Rectal smooth muscle tissue (tissue), 1 donor: ENCODE data around the gene PSMB7.
A peak's percentile ranks its signal among the peaks of the same experiment; 100 is the strongest.

ENCODE experiments used
- H3K27ac ChIP-seq: one replicate; pipeline ENCODE4 v1.7.0; 2013; ENCODE audit warnings: low read depth, low read length, inconsistent platforms
- H3K27me3 ChIP-seq: one replicate; pipeline ENCODE4 v1.7.0; 2013; ENCODE audit warnings: low read length; ENCODE audit not compliant: control insufficient read depth, insufficient read depth
- H3K36me3 ChIP-seq: one replicate; pipeline ENCODE4 v1.7.0; 2013; ENCODE audit warnings: low read length; ENCODE audit not compliant: control insufficient read depth, insufficient read depth
- H3K4me1 ChIP-seq: one replicate; pipeline ENCODE4 v1.7.0; 2013; ENCODE audit warnings: low read length; ENCODE audit not compliant: control insufficient read depth, insufficient read depth
- H3K4me3 ChIP-seq: one replicate; pipeline ENCODE4 v1.7.0; 2013; ENCODE audit warnings: low read length
- H3K9ac ChIP-seq: one replicate; pipeline ENCODE4 v1.7.0; 2013; ENCODE audit warnings: low read length

Gene PSMB7

DNA sequence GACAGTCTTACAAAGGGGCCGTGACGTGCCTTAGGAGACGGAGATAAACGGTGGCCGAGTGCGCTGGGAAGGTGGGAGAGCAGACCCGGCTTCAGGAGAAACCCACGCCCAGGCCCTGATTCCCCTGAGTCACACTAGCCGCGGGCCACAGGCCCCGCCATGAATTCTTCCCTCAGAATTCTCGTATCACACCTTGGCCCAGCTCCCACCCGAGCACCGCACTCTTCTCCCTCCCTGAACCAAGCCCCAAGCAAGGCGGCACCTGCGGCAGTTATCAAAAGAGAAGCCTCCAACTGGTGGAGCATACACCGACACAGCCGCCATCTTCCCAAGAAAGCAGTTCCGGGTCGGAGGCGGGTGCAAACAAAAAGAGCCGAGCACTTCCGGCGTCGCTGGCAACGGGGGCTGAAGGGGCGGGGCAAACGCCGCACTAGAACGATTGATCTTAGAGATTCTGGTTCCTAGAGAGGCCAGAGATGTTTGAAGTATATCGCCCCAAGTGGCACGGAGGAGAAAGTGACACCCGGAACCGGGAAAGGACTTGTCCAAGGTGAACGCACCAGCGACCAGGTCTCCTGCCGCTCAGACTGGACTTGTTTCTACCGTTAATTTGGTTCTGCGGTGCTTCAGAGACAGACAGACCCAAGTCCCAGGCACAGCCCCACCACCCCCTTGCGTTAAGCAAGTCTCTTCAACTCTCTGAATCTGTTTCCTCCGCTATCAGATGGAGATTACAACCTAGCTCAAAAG, at the start of gene PSMB7:
Gene PSMB7 (minus strand): TSS at position 341 of the 750 bp plus-strand sequence. CDS start 17 bp downstream, at position 324.
- peak within 1 kb of the TSS; percentile 47 for H3K9ac ChIP-seq
- H3K27ac ChIP-seq: peak within 1 kb of the TSS; percentile 36
- H3K36me3 ChIP-seq: peaks cover 19% of the 10 kb centered on the region
- H3K4me1 ChIP-seq: peaks cover 6% of the 10 kb centered on the region
- no peaks in the 10 kb centered on the region for H3K27me3 ChIP-seq
- H3K4me3 ChIP-seq: peak within 1 kb of the TSS; percentile 91

DNA sequence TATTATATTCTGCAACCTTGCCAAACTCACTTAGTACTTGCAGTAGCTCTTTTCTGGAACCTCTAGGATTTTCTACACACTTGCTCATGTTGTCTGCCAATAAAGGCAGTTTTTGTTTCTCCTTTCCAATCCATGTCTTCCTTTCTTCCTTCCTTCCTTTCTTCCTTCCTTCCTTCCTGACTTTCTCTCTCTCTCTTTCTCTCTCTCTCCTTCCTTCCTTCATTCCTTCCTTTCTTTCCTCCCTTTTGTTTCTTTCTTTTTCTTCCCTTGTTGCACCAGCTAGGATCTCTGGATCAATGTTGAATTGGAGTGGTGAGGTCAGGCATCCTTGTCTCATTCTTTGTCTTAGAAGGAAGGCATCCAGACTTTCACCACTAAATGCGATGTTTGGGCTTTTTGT, 47.5 kb upstream of the PSMB7 start:
- Histone ChIP-seq H3K9ac (no peak overlapping the region), H3K36me3 (no peaks in the 10 kb centered on the region), H3K27ac (no peak overlapping the region), H3K4me1 (no peaks in the 10 kb centered on the region), H3K27me3 (no peaks in the 10 kb centered on the region), H3K4me3 (no peak overlapping the region)

- Histone ChIP-seq H3K27ac (no peak overlapping the region), H3K27me3 (peaks cover 2% of the 10 kb centered on the region), H3K9ac (no peak overlapping the region), H3K4me3 (no peak overlapping the region), H3K4me1 (no peaks in the 10 kb centered on the region), H3K36me3 (no peaks in the 10 kb centered on the region)
Measured at GRCh38 chr9:124458441-124458840, 43.2 kb upstream of the PSMB7 start.

- no peaks in the 10 kb centered on the region for H3K4me1 ChIP-seq
- no peak overlapping the region for H3K4me3 ChIP-seq
- H3K27ac ChIP-seq: no peak overlapping the region
- no peak overlapping the region for H3K9ac ChIP-seq
- H3K36me3 ChIP-seq: no peaks in the 10 kb centered on the region
- H3K27me3 ChIP-seq: peaks cover 3% of the 10 kb centered on the region
Measured at GRCh38 chr9:124457887-124458431, 42.7 kb upstream of the PSMB7 start.

DNA sequence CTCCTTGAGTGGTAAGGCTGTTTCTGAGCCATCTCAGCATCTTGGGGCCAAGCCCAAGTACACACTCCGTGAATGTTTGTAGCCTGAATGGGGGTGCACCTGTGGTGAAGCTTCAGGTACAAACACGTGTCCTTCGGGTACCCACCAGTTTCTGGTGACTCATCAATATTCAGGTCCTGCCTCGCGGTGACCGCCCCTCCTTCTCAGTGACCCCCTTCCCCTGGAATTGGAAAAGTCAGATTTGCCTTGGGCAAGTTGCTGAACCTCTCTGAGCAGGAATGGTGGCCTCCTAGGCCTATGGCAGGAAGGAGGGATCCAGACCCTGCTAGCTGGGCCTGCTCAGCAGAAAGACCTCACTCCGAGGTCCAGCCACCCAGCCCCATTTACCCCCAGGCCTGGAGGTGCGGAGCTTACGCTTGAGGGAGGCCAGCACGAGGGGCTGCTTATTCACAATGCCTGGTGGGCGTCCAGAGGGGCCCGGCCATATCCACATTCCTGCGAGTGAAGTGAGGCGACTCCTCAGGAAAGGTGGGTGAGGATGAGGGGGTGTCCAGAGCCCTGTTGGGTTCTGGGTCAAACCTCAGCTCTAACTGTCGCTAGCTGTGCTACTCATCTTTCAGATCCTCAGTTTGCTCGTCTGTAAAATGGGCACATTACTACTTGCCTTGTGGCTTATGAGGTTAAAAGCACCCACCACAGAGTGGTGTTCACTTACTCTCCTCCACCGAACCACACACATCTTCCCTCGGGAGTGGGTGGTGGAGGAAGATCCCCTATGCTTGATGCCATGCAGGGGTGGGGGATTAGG, 42.0 kb upstream of the PSMB7 start:
- H3K27me3 ChIP-seq: peaks cover 8% of the 10 kb centered on the region
- no peak overlapping the region for H3K27ac ChIP-seq
- H3K4me1 ChIP-seq: no peaks in the 10 kb centered on the region
- no peak overlapping the region for H3K9ac ChIP-seq
- no peak overlapping the region for H3K4me3 ChIP-seq
- H3K36me3 ChIP-seq: no peaks in the 10 kb centered on the region

DNA sequence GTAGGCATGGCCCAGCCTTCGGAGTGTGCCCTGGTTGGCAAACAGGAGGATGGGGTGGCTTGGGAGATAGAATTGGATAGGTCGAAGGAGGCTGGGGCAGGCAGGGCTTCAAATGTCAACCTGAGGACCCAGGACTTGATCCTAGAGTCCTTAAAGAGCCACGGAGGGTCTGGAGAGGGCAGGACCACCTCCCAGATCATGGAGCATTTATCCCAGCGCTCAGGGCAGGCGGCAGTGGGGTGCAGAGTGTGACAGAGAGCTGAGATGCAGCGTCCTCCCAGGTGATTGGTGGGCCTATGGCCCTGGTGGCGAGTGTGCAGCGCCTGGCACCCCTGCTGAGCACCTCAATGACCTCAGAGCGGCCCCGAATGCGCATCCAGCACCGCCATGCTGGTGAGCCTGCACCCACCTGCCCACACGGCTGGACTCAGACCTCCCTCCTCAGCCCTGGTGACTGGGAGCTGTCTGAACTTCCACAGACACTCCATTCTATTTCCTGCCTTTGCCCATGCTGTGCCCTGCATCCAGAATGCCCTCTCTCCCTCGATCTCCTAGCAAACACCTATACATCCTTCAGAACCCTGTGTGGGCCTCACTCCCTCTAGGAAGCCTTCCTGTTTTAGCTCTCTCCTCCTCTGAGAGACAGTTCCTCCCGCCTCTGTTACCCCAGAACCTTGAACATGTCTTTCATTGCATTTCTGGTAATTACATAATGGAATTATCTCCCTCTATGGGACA, 41.3 kb upstream of the PSMB7 start:
- Histone ChIP-seq H3K36me3 (no peaks in the 10 kb centered on the region), H3K4me1 (no peaks in the 10 kb centered on the region), H3K9ac (no peak overlapping the region), H3K27ac (no peak overlapping the region), H3K27me3 (peaks cover 11% of the 10 kb centered on the region), H3K4me3 (no peak overlapping the region)

DNA sequence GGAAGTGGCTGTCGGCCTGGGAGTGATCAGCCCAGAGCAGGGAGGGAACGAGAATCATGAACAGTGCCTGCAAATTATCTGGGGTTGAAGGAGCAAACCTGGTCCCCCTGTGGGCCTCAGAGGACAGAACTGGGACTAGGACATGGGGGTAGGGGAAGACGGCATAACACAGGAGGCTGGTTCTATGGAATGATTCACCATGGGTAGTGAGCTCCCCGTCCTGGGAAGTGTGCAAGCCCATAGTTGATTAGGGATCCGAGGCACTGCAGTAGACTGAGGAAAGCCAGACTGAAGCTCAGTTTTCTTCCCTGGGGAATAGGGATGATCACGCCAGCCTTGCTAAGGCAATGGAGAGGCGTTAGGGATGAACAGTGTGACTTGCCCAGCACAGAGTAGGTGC, 40.6 kb upstream of the PSMB7 start:
- peaks cover 17% of the 10 kb centered on the region for H3K27me3 ChIP-seq
- no peaks in the 10 kb centered on the region for H3K36me3 ChIP-seq
- no peak overlapping the region for H3K4me3 ChIP-seq
- no peaks in the 10 kb centered on the region for H3K4me1 ChIP-seq
- no peak overlapping the region for H3K27ac ChIP-seq
- H3K9ac ChIP-seq: no peak overlapping the region

GRCh38 chr9:124454791-124455443, 39.7 kb upstream of the PSMB7 start:
- Histone ChIP-seq H3K27me3 (peaks cover 22% of the 10 kb centered on the region), H3K4me1 (no peaks in the 10 kb centered on the region), H3K36me3 (no peaks in the 10 kb centered on the region), H3K27ac (no peak overlapping the region), H3K9ac (no peak overlapping the region), H3K4me3 (no peak overlapping the region)

DNA sequence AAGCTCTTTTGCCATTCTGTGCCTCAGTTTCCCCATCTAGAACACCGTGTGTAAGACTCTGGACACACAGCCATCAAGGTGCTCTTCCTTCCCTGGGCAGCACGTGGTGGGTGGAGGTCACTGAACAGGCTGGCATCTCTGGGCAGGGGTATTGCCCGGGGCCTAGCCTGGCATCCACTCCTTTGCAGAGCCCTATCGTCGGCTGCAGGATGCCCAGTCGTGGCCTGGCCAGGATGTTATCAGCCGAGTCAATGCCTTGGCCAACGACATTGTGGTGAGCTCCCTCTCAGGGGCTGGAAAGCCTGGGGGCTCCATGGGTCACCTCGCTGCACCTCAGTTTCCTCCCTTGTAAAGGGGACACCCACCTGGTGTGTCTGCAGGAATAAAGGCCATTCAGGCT, 39.1 kb upstream of the PSMB7 start:
- peaks cover 22% of the 10 kb centered on the region for H3K27me3 ChIP-seq

DNA sequence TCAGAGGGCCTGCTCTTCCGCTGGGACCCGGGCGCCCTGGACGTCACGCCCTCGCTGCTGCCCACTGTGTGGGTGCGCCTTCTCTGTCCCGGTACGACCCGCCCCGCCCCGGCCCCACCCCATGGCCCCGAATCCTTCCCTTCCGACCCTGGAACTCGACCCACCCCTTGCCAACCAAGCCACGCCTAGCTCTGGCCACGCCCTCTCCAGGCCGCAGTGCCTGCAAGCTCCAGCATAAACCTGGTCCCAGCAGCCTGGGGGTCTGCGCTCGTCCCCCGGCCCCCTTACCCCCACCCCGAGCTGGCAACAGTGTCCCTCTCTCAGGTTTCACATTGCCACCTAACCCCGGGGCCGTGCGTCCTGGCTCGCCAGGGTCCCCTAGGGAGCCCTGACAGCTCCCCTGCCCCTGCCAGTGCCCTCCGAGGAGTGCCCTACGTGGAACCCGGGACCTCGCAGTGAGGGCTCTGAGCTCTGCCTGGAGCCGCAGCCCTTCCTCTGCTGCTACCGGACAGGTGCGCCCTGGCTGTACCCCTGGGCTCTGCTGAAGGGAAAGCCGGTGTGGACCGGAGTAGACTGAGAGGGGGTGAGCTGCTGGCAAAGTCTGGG, 38.4 kb upstream of the PSMB7 start:
- Histone ChIP-seq H3K27ac (no peak overlapping the region), H3K4me1 (no peaks in the 10 kb centered on the region), H3K4me3 (no peak overlapping the region), H3K27me3 (peaks cover 22% of the 10 kb centered on the region), H3K9ac (no peak overlapping the region), H3K36me3 (no peaks in the 10 kb centered on the region)

More for the DNA sequence above, 39.1 kb upstream of the PSMB7 start:
- Histone ChIP-seq H3K4me1 (no peaks in the 10 kb centered on the region), H3K36me3 (no peaks in the 10 kb centered on the region), H3K4me3 (no peak overlapping the region), H3K27ac (no peak overlapping the region), H3K9ac (no peak overlapping the region)

GRCh38 chr9:124452841-124453585, 37.8 kb upstream of the PSMB7 start:
- Histone ChIP-seq H3K4me1 (no peaks in the 10 kb centered on the region), H3K9ac (no peak overlapping the region), H3K36me3 (no peaks in the 10 kb centered on the region), H3K4me3 (no peak overlapping the region), H3K27me3 (peaks cover 22% of the 10 kb centered on the region), H3K27ac (no peak overlapping the region)
